SH-SY5Y (cell line): ENCODE measurements around the gene TNFAIP3.

Experiments used
- GATA2 ChIP-seq: IDR thresholded peaks from 2 replicates; pipeline ENCODE4 v1.6.1; 2011; ENCODE audit warnings: mild to moderate bottlenecking, low read depth, low read length
- GATA3 ChIP-seq: IDR thresholded peaks from 2 replicates; pipeline ENCODE4 v1.6.1; 2011; ENCODE audit warnings: low read depth, mild to moderate bottlenecking, low read length, moderate library complexity

DNA sequence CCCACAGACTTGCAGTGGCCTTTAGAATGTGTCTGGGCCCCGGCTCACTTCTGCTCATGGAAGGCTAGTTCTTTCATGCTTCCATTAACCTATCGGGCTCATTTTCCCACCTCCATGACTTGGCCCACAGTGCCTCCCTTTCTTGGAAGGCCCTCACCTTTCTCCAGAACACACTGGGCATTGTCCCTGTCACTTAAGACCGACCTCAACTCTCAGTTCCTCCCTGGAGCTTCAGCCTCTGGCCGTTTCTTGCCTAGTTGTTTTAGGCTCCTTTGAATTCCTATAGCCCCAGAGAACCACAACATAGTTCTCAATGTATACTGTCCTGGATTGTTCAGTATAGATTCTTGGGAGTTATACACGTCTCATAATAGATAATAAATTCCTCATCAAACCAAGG, 19.3 kb upstream of the TNFAIP3 start:
- TF ChIP-seq GATA3 (no peak), GATA2 (no peak)
